Activated T-cell treated with anti-CD3 and anti-CD28 coated beads, Interleukin-2, amount 50 U/mL, for 48 hours (primary cell): Measurements from ENCODE around the gene SLC30A1.
"Not testable (repeated sequence)": the region's sequence is repeated elsewhere in the genome, so short reads cannot be mapped to it uniquely, and the experiment has no call there.

Source experiments
- DNase-seq, 2 experiments: peaks; one replicate each; pipeline ENCODE4 v3.0.0-alpha.2; 2020

Gene SLC30A1

GRCh38 chr1:211547710-211548109 lies 31.3 kb downstream of the SLC30A1 start:
- DNase-seq = no peak

DNA sequence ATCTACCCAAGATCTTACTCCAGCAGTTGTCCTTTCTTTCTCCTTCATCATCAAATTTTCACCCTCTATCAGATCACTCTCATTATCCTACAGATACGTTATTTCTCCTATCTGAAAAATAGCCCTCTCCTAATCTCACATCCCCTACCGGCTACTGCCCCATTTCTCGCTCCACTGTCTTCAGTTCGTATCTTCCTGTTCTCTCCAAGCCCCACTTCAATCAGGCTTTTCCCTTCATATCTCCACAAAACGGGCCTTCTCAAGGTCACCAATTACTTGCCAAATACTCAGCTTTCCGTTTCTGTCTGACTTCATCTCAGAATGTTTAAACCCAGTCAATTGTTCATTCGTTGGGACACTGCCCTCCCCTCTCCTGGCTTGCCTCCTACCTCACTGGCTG lies 32.4 kb downstream of the SLC30A1 start:
- DNase-seq = no peak

- no peak for DNase-seq
These were observed 35.9 kb downstream of the SLC30A1 start for GRCh38 chr1:211543025-211543424.

DNA sequence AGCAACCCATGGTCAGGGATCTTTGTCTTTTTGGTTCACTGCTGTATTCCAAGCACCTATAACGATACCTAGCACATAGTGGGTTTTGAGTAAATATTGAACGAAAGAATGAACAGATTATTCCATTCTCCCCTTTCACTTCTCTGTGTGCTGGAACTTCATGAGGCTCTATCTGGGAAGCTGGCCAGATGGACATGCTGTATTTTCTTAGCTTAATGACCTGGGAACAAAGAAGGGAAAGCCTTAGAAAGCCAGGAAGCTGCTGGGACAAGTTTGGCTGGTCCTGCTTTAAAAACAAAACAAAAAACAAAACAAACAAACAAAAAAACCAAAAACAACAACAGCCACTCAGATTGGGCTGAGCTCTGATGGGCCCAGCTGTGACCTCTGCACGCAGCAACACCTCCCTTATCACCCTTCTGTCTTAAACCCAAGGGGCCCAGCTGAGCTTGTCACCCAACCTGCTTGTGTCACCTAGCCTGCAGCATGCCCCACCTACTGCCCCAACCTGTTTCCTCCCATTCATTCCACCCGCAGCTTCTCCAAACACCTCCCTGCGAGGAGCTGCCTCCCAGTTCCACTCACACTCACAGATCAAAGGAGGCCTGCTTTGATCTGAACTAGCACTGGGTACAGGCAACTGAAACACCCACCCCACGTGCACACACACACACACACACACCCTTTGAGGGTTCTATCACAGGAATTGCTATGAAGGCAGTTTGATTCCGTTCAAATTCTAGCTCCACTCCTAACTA lies 37.1 kb downstream of the SLC30A1 start:
- no peak for DNase-seq

- DNase-seq = no peak
These were observed 37.7 kb downstream of the SLC30A1 start for GRCh38 chr1:211541278-211541677.

DNA sequence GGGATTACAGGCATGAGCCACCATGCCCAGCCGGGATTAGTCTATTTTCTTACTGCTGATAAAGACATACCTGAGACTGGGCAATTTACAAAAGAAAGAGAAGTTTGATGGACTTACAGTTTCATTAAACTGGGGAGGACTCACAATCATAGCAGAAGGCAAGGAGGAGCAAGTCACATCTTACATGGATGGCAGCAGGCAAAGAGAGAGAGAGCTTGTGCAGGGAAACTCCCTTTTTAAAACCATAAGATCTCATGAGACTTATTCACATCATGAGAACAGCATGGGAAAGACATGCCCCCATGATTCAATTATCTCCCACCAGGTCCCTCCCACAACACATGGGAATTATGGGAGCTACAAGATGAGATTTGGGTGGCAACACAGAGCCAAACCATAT lies 38.1 kb downstream of the SLC30A1 start:
- DNase-seq = not testable (repeated sequence)

- no peak for DNase-seq
These were observed 40.7 kb downstream of the SLC30A1 start for GRCh38 chr1:211538287-211538686.

GRCh38 chr1:211537253-211537652 lies 41.7 kb downstream of the SLC30A1 start:
- no peak for DNase-seq

- DNase-seq = no peak
These were observed 42.4 kb downstream of the SLC30A1 start for GRCh38 chr1:211536606-211537005.

DNA sequence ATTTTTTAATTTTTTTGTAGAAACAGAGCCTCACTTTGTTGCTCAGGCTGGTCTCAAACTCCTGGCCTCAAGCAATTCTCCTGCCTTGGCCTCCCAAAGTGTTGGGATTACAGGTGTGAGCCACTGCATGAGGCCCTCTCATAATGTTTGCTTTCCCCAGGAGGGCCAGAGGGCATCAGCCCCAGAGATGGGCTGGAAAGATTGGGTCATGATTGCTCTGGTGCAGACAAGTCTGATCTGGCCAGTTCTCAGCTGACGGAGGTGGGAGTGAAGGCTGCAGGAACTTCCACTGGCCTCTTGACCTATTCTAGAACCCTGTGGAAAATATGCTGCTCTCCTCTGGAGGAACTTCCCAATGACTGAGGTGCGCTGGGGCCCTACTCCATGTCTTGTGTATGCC lies 43.6 kb downstream of the SLC30A1 start:
- DNase-seq = no peak

DNA sequence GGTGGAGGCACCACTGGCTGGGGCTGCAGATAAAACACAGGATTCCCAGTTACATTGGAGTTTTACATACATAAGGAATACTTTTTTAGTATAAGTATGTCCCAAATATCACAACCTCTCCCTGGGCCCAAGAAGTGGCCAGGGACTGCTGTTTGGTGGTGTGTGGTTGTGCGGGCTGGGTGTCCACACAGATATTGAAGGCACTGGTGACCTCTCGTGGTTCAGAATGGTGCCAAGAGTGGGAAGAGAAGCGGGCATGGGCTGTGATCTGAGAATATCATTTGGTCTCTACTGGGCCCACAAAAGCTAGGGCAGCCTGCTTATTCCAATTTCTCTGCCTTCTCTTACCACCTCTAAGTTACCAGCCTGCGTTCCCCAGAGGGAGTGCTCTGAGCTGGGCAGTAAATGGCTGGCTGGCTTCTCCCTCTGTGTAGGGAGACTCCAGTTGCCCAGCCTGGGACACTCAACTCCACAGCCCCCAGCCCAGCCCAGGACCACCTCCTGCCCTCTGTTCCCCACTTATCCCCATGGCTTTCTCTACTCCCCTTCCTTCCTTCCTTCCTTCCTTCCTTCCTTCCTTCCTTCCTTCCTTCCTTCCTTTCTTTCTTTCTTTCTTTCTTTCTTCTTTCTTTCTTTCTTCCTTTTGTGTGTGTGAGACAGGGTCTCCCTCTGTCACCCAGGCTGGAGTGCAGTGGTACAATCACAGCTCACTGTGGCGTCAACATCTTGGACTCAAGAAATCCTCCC lies 44.2 kb downstream of the SLC30A1 start:
- DNase-seq = no peak

DNA sequence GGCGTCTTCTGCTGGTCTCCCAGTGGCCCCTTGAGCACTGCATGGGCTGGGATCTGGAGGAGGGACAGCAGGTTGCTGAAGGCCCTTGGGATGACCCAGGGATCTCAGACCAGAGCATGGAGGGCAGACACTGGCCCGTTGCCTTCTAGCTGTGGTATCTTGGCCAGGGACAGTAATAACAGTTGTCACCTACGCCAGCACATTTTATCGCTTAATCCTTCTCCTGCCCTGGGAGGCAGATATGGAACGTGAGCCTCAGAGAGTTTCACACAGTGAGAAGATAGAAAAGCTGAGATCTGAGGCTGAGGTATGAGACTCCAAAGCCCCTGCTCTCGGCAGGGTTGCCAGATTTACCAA lies 46.9 kb downstream of the SLC30A1 start:
- no peak for DNase-seq

GRCh38 chr1:211531194-211532087 lies 47.5 kb downstream of the SLC30A1 start:
- no peak for DNase-seq

GRCh38 chr1:211530102-211530501 lies 48.9 kb downstream of the SLC30A1 start:
- DNase-seq = no peak

GRCh38 chr1:211529453-211529852 lies 49.5 kb downstream of the SLC30A1 start:
- no peak for DNase-seq

GRCh38 chr1:211529011-211529410 lies 50.0 kb downstream of the SLC30A1 start:
- DNase-seq = no peak

GRCh38 chr1:211527888-211528287 lies 51.1 kb downstream of the SLC30A1 start:
- no peak for DNase-seq

GRCh38 chr1:211527006-211527405 lies 52.0 kb downstream of the SLC30A1 start:
- DNase-seq = no peak

DNA sequence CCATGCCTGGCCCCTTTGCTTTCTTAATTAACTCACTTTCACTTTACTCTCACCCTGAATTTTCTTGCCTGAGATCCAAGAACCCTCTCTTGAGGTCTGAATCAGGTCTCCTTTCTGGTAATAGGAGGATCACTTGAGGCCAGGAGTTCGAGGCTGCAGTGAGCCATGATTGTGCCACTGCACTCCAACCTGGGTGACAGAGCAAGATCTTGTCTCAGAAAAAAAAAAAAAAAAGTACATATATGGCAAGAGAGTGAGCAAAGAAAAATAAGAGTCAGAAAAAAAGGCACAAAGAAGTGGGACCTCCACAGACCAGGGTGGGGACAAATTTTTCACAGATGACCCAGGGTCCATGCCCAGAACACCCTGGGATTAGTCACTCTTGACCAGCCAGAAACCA lies 52.9 kb downstream of the SLC30A1 start:
- DNase-seq = no peak

- DNase-seq = no peak
These were observed 53.8 kb downstream of the SLC30A1 start for GRCh38 chr1:211525101-211525676.

GRCh38 chr1:211524521-211524920 lies 54.4 kb downstream of the SLC30A1 start:
- DNase-seq = no peak

DNA sequence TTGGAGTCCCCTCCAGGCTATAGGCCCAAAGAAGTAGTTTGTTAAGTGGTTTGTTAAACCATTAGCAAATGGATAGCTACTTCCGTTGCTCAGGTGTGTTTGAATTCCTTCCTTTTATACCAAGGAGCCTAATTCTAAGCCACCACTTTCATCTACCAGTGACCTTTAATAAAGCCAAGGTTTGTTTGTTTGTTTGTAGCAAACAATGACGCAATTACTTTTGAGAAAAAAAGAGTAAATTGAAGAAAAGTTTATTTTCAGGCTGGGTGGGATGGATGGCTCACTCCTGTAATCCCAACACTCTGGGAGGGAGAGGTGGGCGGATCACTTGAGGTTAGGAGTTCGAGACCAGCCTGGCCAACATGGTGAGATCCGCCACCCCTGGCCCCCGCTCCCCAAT lies 56.2 kb downstream of the SLC30A1 start:
- DNase-seq = no peak
